ENCODE measurements around the gene SNX18. TPM values are rescaled to one million over a fixed set of nuclear protein-coding genes. Genes with fewer than 3 reads are reported as not detected.

Gene SNX18
- total RNA-seq, 2 donors from 2014 or later, result 4.3 to 11.6 TPM

Other genes with a start within 250 kb of the SNX18 start
- gene ARL15, start 207.2 kb upstream of the SNX18 start, total RNA-seq, result 1 to 10 TPM; 6.8 to 8.3 TPM
- gene HSPB3, start 62.1 kb upstream of the SNX18 start, total RNA-seq, result not detected

Measured in activated T-helper 17 cell treated with anti-CD3 and anti-CD28 coated beads, Interleukin-2, amount 50 U/mL, for 72 hours (primary cell).